OCI-LY1 (cell line): Measurements from ENCODE around the gene ABITRAM.

Experiments used
- H2AFZ ChIP-seq: fragments of 200-600 bp; sonication (generic), shearing (Covaris generic); 2 replicates; pipeline ENCODE4 v1.6.0; 2014; ENCODE audit warnings: antibody characterized with exemption, mild to moderate bottlenecking, low read length
- H3F3A ChIP-seq: fragments of 200-600 bp; sonication (generic), shearing (Covaris generic); 2 replicates; pipeline ENCODE4 v1.6.0; 2014; ENCODE audit warnings: mild to moderate bottlenecking, antibody characterized with exemption, low read length, moderate library complexity; ENCODE audit not compliant: insufficient read depth
- H3K27ac ChIP-seq: fragments of 200-600 bp; sonication (generic); 2 replicates; pipeline ENCODE4 v1.5.1; 2014; ENCODE audit warnings: low read length, mixed run types, mild to moderate bottlenecking, low read depth; ENCODE audit not compliant: poor library complexity, severe bottlenecking
- H3K27me3 ChIP-seq: fragments of 200-600 bp; sonication (generic); 2 replicates; pipeline ENCODE4 v1.6.0; 2014; ENCODE audit warnings: antibody characterized with exemption, mild to moderate bottlenecking, low read length, moderate library complexity; ENCODE audit not compliant: insufficient read depth
- H3K36me3 ChIP-seq: fragments of 200-600 bp; sonication (generic); 2 replicates; pipeline ENCODE4 v1.6.1; 2014; ENCODE audit warnings: mild to moderate bottlenecking, antibody characterized with exemption, low read length, moderate library complexity, mixed read lengths; ENCODE audit not compliant: insufficient read depth
- H3K4me1 ChIP-seq: fragments of 200-600 bp; sonication (generic); 2 replicates; pipeline ENCODE4 v1.5.1; 2014; ENCODE audit warnings: mild to moderate bottlenecking, low read length, moderate library complexity; ENCODE audit not compliant: insufficient read depth, severe bottlenecking
- H3K4me2 ChIP-seq: fragments of 200-600 bp; sonication (generic), shearing (Covaris generic); 2 replicates; pipeline ENCODE4 v1.6.1; 2014; ENCODE audit warnings: low read length
- H3K4me3 ChIP-seq: fragments of 200-600 bp; sonication (generic); 2 replicates; pipeline ENCODE4 v1.5.1; 2014; ENCODE audit warnings: low read length, low read depth, mild to moderate bottlenecking, mixed read lengths; ENCODE audit not compliant: poor library complexity, severe bottlenecking
- H3K79me2 ChIP-seq: fragments of 200-600 bp; shearing (Covaris generic); 2 replicates; pipeline ENCODE4 v1.6.1; 2016; ENCODE audit warnings: mixed run types, low read length, mixed read lengths; ENCODE audit not compliant: insufficient read depth
- H3K9ac ChIP-seq: fragments of 200-600 bp; sonication (generic), shearing (Covaris generic); 2 replicates; pipeline ENCODE4 v1.6.1; 2014; ENCODE audit warnings: mild to moderate bottlenecking, low read length, mixed read lengths
- H3K9me2 ChIP-seq: fragments of 200-600 bp; sonication (generic), shearing (Covaris generic); 2 replicates; pipeline ENCODE4 v1.6.1; 2014; ENCODE audit warnings: low read depth, mild to moderate bottlenecking, low read length, mixed read lengths
- H3K9me3 ChIP-seq: fragments of 200-600 bp; shearing (Covaris generic); 2 replicates; pipeline ENCODE4 v1.6.1; 2014; ENCODE audit warnings: low read length, mixed read lengths
- H4K20me1 ChIP-seq: fragments of 200-600 bp; sonication (generic), shearing (Covaris generic); 2 replicates; pipeline ENCODE4 v1.6.0; 2016; ENCODE audit warnings: mild to moderate bottlenecking, low read length; ENCODE audit not compliant: insufficient read depth
- CTCF ChIP-seq: fragments of 200-600 bp; sonication (generic), shearing (Covaris generic); IDR thresholded peaks from 2 replicates; pipeline ENCODE4 v1.5.1; 2017; ENCODE audit warnings: mild to moderate bottlenecking, antibody characterized with exemption, low read length, moderate library complexity, mixed read lengths
- EZH2 ChIP-seq: fragments of 200-600 bp; sonication (generic), shearing (Covaris generic); IDR thresholded peaks from 2 replicates; pipeline ENCODE4 v1.8.0; 2017; ENCODE audit warnings: borderline replicate concordance, mixed run types, mild to moderate bottlenecking, antibody characterized with exemption, low read length, moderate library complexity, mixed read lengths

The ABITRAM gene

DNA sequence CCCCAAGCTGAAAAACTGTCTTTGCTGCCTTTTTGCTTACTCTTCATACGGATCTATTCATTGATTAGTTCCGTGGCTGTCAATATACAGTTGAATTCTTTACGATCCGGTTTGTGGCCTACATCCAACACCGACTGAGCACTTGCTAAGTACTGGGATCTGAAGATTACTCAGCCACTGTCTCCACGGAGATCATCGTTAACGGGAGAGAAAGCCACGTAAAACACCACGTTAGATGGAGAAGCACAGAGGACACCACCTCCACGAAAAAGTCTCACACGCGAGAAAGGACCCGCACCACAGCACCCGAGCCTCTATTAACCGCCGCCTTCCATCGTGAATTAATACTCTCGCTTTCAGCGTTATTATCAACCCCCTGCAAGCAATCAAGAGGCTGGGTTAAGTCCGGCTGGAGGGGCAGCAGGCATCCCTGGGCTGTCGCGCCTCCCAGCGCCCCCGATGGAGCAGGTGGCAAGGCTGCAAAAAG lies 926 bp upstream of the ABITRAM start:
- Histone ChIP-seq H3K9me2 (no peaks in the 10 kb centered on the region), H3K9me3 (no peaks in the 10 kb centered on the region), H3K27ac (no peak overlapping the region), H3K36me3 (peaks cover 18% of the 10 kb centered on the region; the same call in 1 of the 2 replicates), H3K79me2 (peaks cover 12% of the 10 kb centered on the region), H2AFZ (peak overlapping the region; percentile 45), H4K20me1 (no peaks in the 10 kb centered on the region), H3K27me3 (no peaks in the 10 kb centered on the region), H3K4me3 (peak overlapping the region; percentile 100), H3K4me2 (peak overlapping the region; percentile 99), H3K9ac (peak overlapping the region; percentile 93), H3F3A (no peaks in the 10 kb centered on the region), H3K4me1 (peaks cover 22% of the 10 kb centered on the region)
- TF ChIP-seq CTCF (no peak), EZH2 (no peak)

GRCh38 chr9:108933718-108934322 lies 380 bp upstream of the ABITRAM start, which contains the start of gene ELP1:
TSS of gene ELP1 (minus strand) at chr9:108934124. CDS start at chr9:108931146, 2,978 bp downstream.
- Histone ChIP-seq H3K4me2 (peak within 1 kb of the TSS; percentile 100), H3K9me3 (no peaks in the 10 kb centered on the region), H3K9ac (peak within 1 kb of the TSS; percentile 93), H3F3A (no peaks in the 10 kb centered on the region), H2AFZ (peak within 1 kb of the TSS; percentile 98), H3K4me1 (peaks cover 22% of the 10 kb centered on the region), H3K9me2 (no peaks in the 10 kb centered on the region), H3K4me3 (peak within 1 kb of the TSS; percentile 100), H3K27me3 (no peaks in the 10 kb centered on the region), H3K36me3 (peaks cover 13% of the 10 kb centered on the region; the same call in 1 of the 2 replicates), H3K27ac (peak within 1 kb of the TSS; percentile 12), H4K20me1 (no peaks in the 10 kb centered on the region), H3K79me2 (peaks cover 12% of the 10 kb centered on the region)
- TF ChIP-seq EZH2, result no peak
- peak; percentile 35; the same call in 1 of the 2 replicates for TF ChIP-seq CTCF

- no peaks in the 10 kb centered on the region for H4K20me1 ChIP-seq
- H3F3A ChIP-seq, result no peaks in the 10 kb centered on the region
- no peaks in the 10 kb centered on the region for H3K9me2 ChIP-seq
- no peak overlapping the region for H2AFZ ChIP-seq
- no peak overlapping the region for H3K4me3 ChIP-seq
- H3K9ac ChIP-seq, result no peak overlapping the region
- no peaks in the 10 kb centered on the region for H3K9me3 ChIP-seq
- no peak overlapping the region for H3K27ac ChIP-seq
- H3K4me1 ChIP-seq, result peaks cover 18% of the 10 kb centered on the region
- H3K36me3 ChIP-seq, result peaks cover 14% of the 10 kb centered on the region; the same call in 1 of the 2 replicates
- TF ChIP-seq CTCF (no peak), EZH2 (no peak)
- no peaks in the 10 kb centered on the region for H3K27me3 ChIP-seq
- H3K79me2 ChIP-seq, result peaks cover 10% of the 10 kb centered on the region
- no peak overlapping the region for H3K4me2 ChIP-seq
These were observed 3.5 kb downstream of the ABITRAM start for GRCh38 chr9:108937561-108938305.
